Peyer's patch (tissue), 4 donors: ENCODE results near the gene CAPS.

Experiments
- CTCF ChIP-seq, 6 experiments: fragments of 450-650 bp in 4 of 6; fragments of 200-600 bp in 2 of 6; sonication (generic) in 1 of 6; IDR thresholded peaks; one replicate each; pipeline ENCODE4 v1.5.1; 2017 to 2019; ENCODE audit warnings: antibody characterized with exemption in 6 of 6, mild to moderate bottlenecking in 3 of 6, moderate library complexity in 1 of 6
- POLR2A ChIP-seq, 2 donors: fragments of 450-650 bp; IDR thresholded peaks; one replicate each; pipeline ENCODE4 v1.5.1; 2017; ENCODE audit warnings: antibody characterized with exemption in 2 of 2, mild to moderate bottlenecking in 2 of 2, moderate library complexity in 2 of 2

GRCh38 chr19:5947435-5947834 is 33.4 kb downstream of the CAPS start:
- TF ChIP-seq CTCF (IDR thresholded peaks at IDR 0.05) (no peak), POLR2A (IDR thresholded peaks at IDR 0.05) (no peak)
